HUES6 (cell line): ENCODE measurements around the gene DAB2IP.

Source experiments
- H3K27ac ChIP-seq: 2 replicates; pipeline ENCODE4 v1.7.0; 2013; ENCODE audit warnings: low read depth, mild to moderate bottlenecking, low read length, inconsistent platforms
- H3K27me3 ChIP-seq: 2 replicates; pipeline ENCODE4 v1.6.1; 2013; ENCODE audit warnings: low read length; ENCODE audit not compliant: control insufficient read depth, insufficient read depth
- H3K36me3 ChIP-seq: 2 replicates; pipeline ENCODE4 v1.6.1; 2013; ENCODE audit warnings: low read length; ENCODE audit not compliant: control insufficient read depth, insufficient read depth
- H3K4me1 ChIP-seq: 2 replicates; pipeline ENCODE4 v1.6.1; 2013; ENCODE audit warnings: low read length; ENCODE audit not compliant: control insufficient read depth, insufficient read depth
- H3K4me3 ChIP-seq: 2 replicates; pipeline ENCODE4 v1.5.1; 2013; ENCODE audit warnings: low read depth, low read length
- H3K9ac ChIP-seq: one replicate; pipeline ENCODE4 v1.6.1; 2013; ENCODE audit warnings: mild to moderate bottlenecking, low read length
- H3K9me3 ChIP-seq: 2 replicates; pipeline ENCODE4 v1.6.1; 2013; ENCODE audit warnings: low read depth, low read length; ENCODE audit not compliant: control insufficient read depth, insufficient read depth

DAB2IP gene

GRCh38 chr9:121675381-121675780, 23.9 kb downstream of the DAB2IP start:
- no peaks in the 10 kb centered on the region for H3K9me3 ChIP-seq
- H3K27ac ChIP-seq, result no peak overlapping the region
- H3K4me1 ChIP-seq, result peaks cover 24% of the 10 kb centered on the region
- peaks cover 12% of the 10 kb centered on the region; the same call in 1 of the 2 replicates for H3K36me3 ChIP-seq
- H3K4me3 ChIP-seq, result 0 out of 2 replicates have a peak overlapping the region, but pooled peaks have one; percentile 4
- H3K9ac ChIP-seq, result peak overlapping the region; percentile 23
- H3K27me3 ChIP-seq, result no peaks in the 10 kb centered on the region

GRCh38 chr9:121675969-121676822, 24.8 kb downstream of the DAB2IP start:
- peaks cover 24% of the 10 kb centered on the region for H3K4me1 ChIP-seq
- no peak overlapping the region for H3K9ac ChIP-seq
- no peaks in the 10 kb centered on the region for H3K27me3 ChIP-seq
- H3K36me3 ChIP-seq, result peaks cover 12% of the 10 kb centered on the region; the same call in 1 of the 2 replicates
- H3K9me3 ChIP-seq, result no peaks in the 10 kb centered on the region
- no peak overlapping the region for H3K27ac ChIP-seq
- no peak overlapping the region for H3K4me3 ChIP-seq

DNA sequence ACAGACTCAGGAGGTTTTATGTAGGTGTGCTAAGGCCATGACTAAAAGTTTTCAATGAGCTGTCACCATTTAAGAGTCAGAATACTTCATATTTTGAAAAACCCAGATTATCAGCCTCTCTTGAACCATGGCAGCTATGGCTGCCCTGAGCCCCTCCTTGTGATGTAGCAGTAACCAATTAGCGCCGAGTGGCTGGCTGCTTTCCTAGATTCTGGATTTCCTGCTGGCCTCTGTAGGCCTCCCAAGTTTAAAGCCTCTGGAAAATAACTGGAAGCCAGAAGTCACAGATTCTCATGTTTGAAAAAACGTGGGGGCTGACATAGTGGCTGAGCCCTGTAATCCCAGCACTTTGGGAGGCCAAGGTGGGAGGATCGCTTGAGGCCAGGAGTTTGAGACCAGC, 25.5 kb downstream of the DAB2IP start:
- Histone ChIP-seq H3K36me3 (peaks cover 14% of the 10 kb centered on the region; the same call in 1 of the 2 replicates), H3K27ac (no peak overlapping the region), H3K4me3 (no peak overlapping the region), H3K27me3 (no peaks in the 10 kb centered on the region), H3K9me3 (no peaks in the 10 kb centered on the region), H3K9ac (no peak overlapping the region), H3K4me1 (peaks cover 24% of the 10 kb centered on the region)

- Histone ChIP-seq H3K4me1 (peaks cover 24% of the 10 kb centered on the region), H3K9ac (no peak overlapping the region), H3K9me3 (no peaks in the 10 kb centered on the region), H3K27ac (no peak overlapping the region), H3K4me3 (no peak overlapping the region), H3K27me3 (no peaks in the 10 kb centered on the region), H3K36me3 (peaks cover 19% of the 10 kb centered on the region; the same call in 1 of the 2 replicates)
Observed at GRCh38 chr9:121678501-121679022, 27.1 kb downstream of the DAB2IP start.

- H3K9me3 ChIP-seq, result no peaks in the 10 kb centered on the region
- H3K4me1 ChIP-seq, result peaks cover 20% of the 10 kb centered on the region
- no peak overlapping the region for H3K27ac ChIP-seq
- H3K27me3 ChIP-seq, result no peaks in the 10 kb centered on the region
- H3K4me3 ChIP-seq, result no peak overlapping the region
- peaks cover 19% of the 10 kb centered on the region; the same call in 1 of the 2 replicates for H3K36me3 ChIP-seq
- no peak overlapping the region for H3K9ac ChIP-seq
Observed at GRCh38 chr9:121679901-121680635, 28.6 kb downstream of the DAB2IP start.

- Histone ChIP-seq H3K27ac (no peak overlapping the region), H3K4me3 (no peak overlapping the region), H3K4me1 (peaks cover 7% of the 10 kb centered on the region; the same call in 1 of the 2 replicates), H3K27me3 (no peaks in the 10 kb centered on the region), H3K9me3 (no peaks in the 10 kb centered on the region), H3K9ac (no peak overlapping the region), H3K36me3 (peaks cover 19% of the 10 kb centered on the region; the same call in 1 of the 2 replicates)
Observed at GRCh38 chr9:121681404-121681803, 30.0 kb downstream of the DAB2IP start.

DNA sequence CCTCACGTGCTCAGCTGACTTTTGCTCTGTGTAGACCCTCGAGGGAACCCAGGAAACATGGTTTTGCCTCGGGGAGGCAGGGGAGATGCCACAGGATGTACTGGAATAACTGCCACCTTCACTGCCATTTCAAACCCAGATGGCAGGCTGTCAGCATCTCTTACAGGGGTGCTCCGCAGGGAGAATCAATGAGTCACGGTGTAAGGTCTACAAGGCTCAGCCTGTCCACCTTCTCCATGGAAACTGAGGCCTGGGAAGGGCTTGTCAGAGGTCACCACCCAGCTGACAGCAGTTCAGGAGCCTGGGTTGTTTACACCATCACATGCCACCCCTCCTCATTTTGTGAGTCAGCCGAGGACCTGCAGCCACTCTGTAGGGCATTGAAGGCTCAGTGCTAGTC, 30.8 kb downstream of the DAB2IP start:
- Histone ChIP-seq H3K27ac (no peak overlapping the region), H3K9ac (peak overlapping the region; percentile 2), H3K36me3 (peaks cover 19% of the 10 kb centered on the region; the same call in 1 of the 2 replicates)

GRCh38 chr9:121682926-121683515, 31.6 kb downstream of the DAB2IP start:
- Histone ChIP-seq H3K4me3 (no peak overlapping the region), H3K27me3 (no peaks in the 10 kb centered on the region), H3K27ac (no peak overlapping the region), H3K36me3 (peaks cover 19% of the 10 kb centered on the region; the same call in 1 of the 2 replicates), H3K4me1 (peaks cover 6% of the 10 kb centered on the region; the same call in 1 of the 2 replicates), H3K9me3 (no peaks in the 10 kb centered on the region), H3K9ac (no peak overlapping the region)

More for the DNA sequence above, 30.8 kb downstream of the DAB2IP start:
- no peaks in the 10 kb centered on the region for H3K27me3 ChIP-seq
- no peaks in the 10 kb centered on the region for H3K9me3 ChIP-seq
- peaks cover 6% of the 10 kb centered on the region; the same call in 1 of the 2 replicates for H3K4me1 ChIP-seq
- H3K4me3 ChIP-seq, result no peak overlapping the region

GRCh38 chr9:121683652-121684051, 32.2 kb downstream of the DAB2IP start:
- Histone ChIP-seq H3K27ac (no peak overlapping the region), H3K4me1 (peaks cover 6% of the 10 kb centered on the region; the same call in 1 of the 2 replicates), H3K36me3 (peaks cover 21% of the 10 kb centered on the region; the same call in 1 of the 2 replicates), H3K9ac (no peak overlapping the region), H3K27me3 (no peaks in the 10 kb centered on the region), H3K9me3 (no peaks in the 10 kb centered on the region), H3K4me3 (no peak overlapping the region)

GRCh38 chr9:121684381-121685145, 33.1 kb downstream of the DAB2IP start:
- no peaks in the 10 kb centered on the region for H3K9me3 ChIP-seq
- H3K27me3 ChIP-seq, result no peaks in the 10 kb centered on the region
- H3K27ac ChIP-seq, result no peak overlapping the region
- H3K4me1 ChIP-seq, result peaks cover 7% of the 10 kb centered on the region; the same call in 1 of the 2 replicates
- H3K9ac ChIP-seq, result no peak overlapping the region
- peaks cover 16% of the 10 kb centered on the region; the same call in 1 of the 2 replicates for H3K36me3 ChIP-seq
- no peak overlapping the region for H3K4me3 ChIP-seq
